Trophoblast cell (in vitro differentiated cells and primary cell): ENCODE data around the gene CCR2.

ENCODE experiments used
- DNase-seq, 2 donors: peaks; one replicate each; pipeline ENCODE4 v3.0.0-alpha.2; 2016
- H2AFZ ChIP-seq: 2 replicates; pipeline ENCODE4 v1.6.1; 2013; ENCODE audit warnings: low read length, moderate library complexity, mild to moderate bottlenecking; ENCODE audit not compliant: insufficient read depth, poor library complexity
- H2AK5ac ChIP-seq: 2 replicates; pipeline ENCODE4 v1.6.1; 2013; ENCODE audit warnings: mild to moderate bottlenecking, low read length
- H2BK120ac ChIP-seq: 2 replicates; pipeline ENCODE4 v1.6.1; 2013; ENCODE audit warnings: low read length, mild to moderate bottlenecking, moderate library complexity; ENCODE audit not compliant: insufficient read depth, poor library complexity
- H2BK12ac ChIP-seq: 2 replicates; pipeline ENCODE4 v1.6.1; 2013; ENCODE audit warnings: mild to moderate bottlenecking, low read length, moderate library complexity
- H2BK5ac ChIP-seq: 2 replicates; pipeline ENCODE4 v1.6.1; 2013; ENCODE audit warnings: low read length, low read depth, moderate library complexity, mild to moderate bottlenecking; ENCODE audit not compliant: poor library complexity
- H3K14ac ChIP-seq: 2 replicates; pipeline ENCODE4 v1.6.1; 2013; ENCODE audit warnings: mild to moderate bottlenecking, low read length
- H3K18ac ChIP-seq: 2 replicates; pipeline ENCODE4 v1.6.1; 2013; ENCODE audit warnings: mild to moderate bottlenecking, low read length
- H3K23ac ChIP-seq: 2 replicates; pipeline ENCODE4 v1.6.1; 2013; ENCODE audit warnings: low read length
- H3K27ac ChIP-seq: 2 replicates; pipeline ENCODE4 v1.5.1; 2013; ENCODE audit warnings: low read depth, mild to moderate bottlenecking, inconsistent platforms, low read length, moderate library complexity
- H3K27me3 ChIP-seq: 2 replicates; pipeline ENCODE4 v1.6.1; 2013; ENCODE audit warnings: inconsistent platforms, mild to moderate bottlenecking, low read length, moderate library complexity; ENCODE audit not compliant: insufficient read depth
- H3K36me3 ChIP-seq, 2 experiments: 1 replicate in 1 of 2; 2 replicates in 1 of 2; pipeline ENCODE4 v1.6.1; 2013; ENCODE audit warnings: low read length in 2 of 2, mild to moderate bottlenecking in 2 of 2, moderate library complexity in 1 of 2; ENCODE audit not compliant: insufficient read depth in 2 of 2, control insufficient read depth in 1 of 2
- H3K4ac ChIP-seq: 2 replicates; pipeline ENCODE4 v1.6.1; 2013; ENCODE audit warnings: low read depth, mild to moderate bottlenecking, low read length, moderate library complexity
- H3K4me1 ChIP-seq, 2 experiments: 1 replicate in 1 of 2; 2 replicates in 1 of 2; pipeline ENCODE4 v1.6.1; 2013; ENCODE audit warnings: low read length in 2 of 2, mild to moderate bottlenecking in 2 of 2, moderate library complexity in 1 of 2; ENCODE audit not compliant: insufficient read depth in 2 of 2, control insufficient read depth in 1 of 2
- H3K4me2 ChIP-seq: 2 replicates; pipeline ENCODE4 v1.6.1; 2013; ENCODE audit warnings: inconsistent platforms, mild to moderate bottlenecking, low read length, moderate library complexity
- H3K4me3 ChIP-seq: 2 replicates; pipeline ENCODE4 v1.5.1; 2013; ENCODE audit warnings: mild to moderate bottlenecking, low read depth, low read length, inconsistent platforms
- H3K79me1 ChIP-seq: one replicate; pipeline ENCODE4 v1.6.1; 2013; ENCODE audit warnings: low read length
- H3K79me2 ChIP-seq: 2 replicates; pipeline ENCODE4 v1.6.1; 2013; ENCODE audit warnings: low read length, mild to moderate bottlenecking; ENCODE audit not compliant: control insufficient read depth, insufficient read depth, poor library complexity
- H3K9ac ChIP-seq: 2 replicates; pipeline ENCODE4 v1.6.1; 2013; ENCODE audit warnings: mild to moderate bottlenecking, low read length
- H3K9me3 ChIP-seq: 2 replicates; pipeline ENCODE4 v1.6.1; 2013; ENCODE audit warnings: low read depth, mild to moderate bottlenecking, control low read depth, inconsistent platforms, low read length; ENCODE audit not compliant: insufficient read depth
- H4K12ac ChIP-seq: 2 replicates; pipeline ENCODE4 v1.6.1; 2013; ENCODE audit warnings: low read depth, mild to moderate bottlenecking, low read length, moderate library complexity
- H4K8ac ChIP-seq: 2 replicates; pipeline ENCODE4 v1.6.1; 2013; ENCODE audit warnings: low read depth, mild to moderate bottlenecking, low read length, moderate library complexity
- H4K91ac ChIP-seq: one replicate; pipeline ENCODE4 v1.6.1; 2013; ENCODE audit warnings: low read depth, mild to moderate bottlenecking, low read length, moderate library complexity
- WGBS: extraction: QIAGEN DNeasy Blood & Tissue Kit; methylation state at CpG from one replicate; pipeline ENCODE4 v1.1.7; 2013; ENCODE audit warnings: missing lambda C conversion rate; ENCODE audit not compliant: insufficient read length, insufficient coverage; ENCODE audit errors: extremely low coverage; 5-methylcytosine and 5-hydroxymethylcytosine counted together

Gene CCR2

GRCh38 chr3:46407970-46408369, 54.1 kb downstream of the CCR2 start:
- no peak overlapping the region for H4K91ac ChIP-seq
- no peak overlapping the region for H2BK5ac ChIP-seq
- no peak overlapping the region for H4K12ac ChIP-seq
- no peak overlapping the region for H3K18ac ChIP-seq
- no peak for DNase-seq
- H4K8ac ChIP-seq = no peak overlapping the region
- no peak overlapping the region for H3K9ac ChIP-seq
- H3K4me2 ChIP-seq = no peak overlapping the region
- H2AK5ac ChIP-seq = no peak overlapping the region
- H3K14ac ChIP-seq = no peak overlapping the region
- no peak overlapping the region for H2BK12ac ChIP-seq
- no CpG with 5 or more reads among the region's 7 CpGs for WGBS
- H3K79me1 ChIP-seq = no peaks in the 10 kb centered on the region
- no peak overlapping the region for H3K23ac ChIP-seq
- no peaks in the 10 kb centered on the region for H3K36me3 ChIP-seq
- H3K9me3 ChIP-seq = no peaks in the 10 kb centered on the region
- no peak overlapping the region for H2BK120ac ChIP-seq
- no peak overlapping the region for H3K27ac ChIP-seq
- H3K27me3 ChIP-seq = no peaks in the 10 kb centered on the region
- peaks cover 0 to 2% of the 10 kb centered on the region in 2 experiments for H3K4me1 ChIP-seq
- no peak overlapping the region for H3K4ac ChIP-seq
- H2AFZ ChIP-seq = no peak overlapping the region
- no peak overlapping the region for H3K4me3 ChIP-seq
- H3K79me2 ChIP-seq = no peaks in the 10 kb centered on the region

GRCh38 chr3:46408853-46409252, 54.9 kb downstream of the CCR2 start:
- no peaks in the 10 kb centered on the region for H3K79me2 ChIP-seq
- H3K4ac ChIP-seq = no peak overlapping the region
- H3K14ac ChIP-seq = no peak overlapping the region
- H3K9ac ChIP-seq = no peak overlapping the region
- H2BK120ac ChIP-seq = no peak overlapping the region
- no peak overlapping the region for H2AK5ac ChIP-seq
- no CpG with 5 or more reads among the region's 7 CpGs for WGBS
- H4K8ac ChIP-seq = no peak overlapping the region
- H2BK5ac ChIP-seq = no peak overlapping the region
- H3K9me3 ChIP-seq = no peaks in the 10 kb centered on the region
- H2BK12ac ChIP-seq = no peak overlapping the region
- no peaks in the 10 kb centered on the region for H3K36me3 ChIP-seq
- H3K4me1 ChIP-seq = peaks cover 0 to 2% of the 10 kb centered on the region in 2 experiments
- no peak overlapping the region for H2AFZ ChIP-seq
- no peak overlapping the region for H4K12ac ChIP-seq
- H3K4me2 ChIP-seq = no peak overlapping the region
- H3K79me1 ChIP-seq = no peaks in the 10 kb centered on the region
- H3K18ac ChIP-seq = no peak overlapping the region
- no peak overlapping the region for H3K23ac ChIP-seq
- no peak overlapping the region for H3K27ac ChIP-seq
- no peak for DNase-seq
- H3K4me3 ChIP-seq = no peak overlapping the region
- no peak overlapping the region for H4K91ac ChIP-seq
- H3K27me3 ChIP-seq = no peaks in the 10 kb centered on the region

- no peak overlapping the region for H4K8ac ChIP-seq
- no peak for DNase-seq
- no peak overlapping the region for H3K4ac ChIP-seq
- no peak overlapping the region for H3K23ac ChIP-seq
- WGBS = no CpG with 5 or more reads among the region's 9 CpGs
- no peak overlapping the region for H3K4me2 ChIP-seq
- H3K36me3 ChIP-seq = no peaks in the 10 kb centered on the region
- no peak overlapping the region for H2BK5ac ChIP-seq
- H3K27me3 ChIP-seq = no peaks in the 10 kb centered on the region
- no peaks in the 10 kb centered on the region for H3K79me1 ChIP-seq
- H2BK120ac ChIP-seq = no peak overlapping the region
- no peak overlapping the region for H3K9ac ChIP-seq
- no peaks in the 10 kb centered on the region for H3K9me3 ChIP-seq
- H2AK5ac ChIP-seq = no peak overlapping the region
- H3K79me2 ChIP-seq = no peaks in the 10 kb centered on the region
- no peak overlapping the region for H2AFZ ChIP-seq
- peaks cover 0 to 2% of the 10 kb centered on the region in 2 experiments for H3K4me1 ChIP-seq
- H3K14ac ChIP-seq = no peak overlapping the region
- H3K27ac ChIP-seq = no peak overlapping the region
- H2BK12ac ChIP-seq = no peak overlapping the region
- H4K12ac ChIP-seq = no peak overlapping the region
- no peak overlapping the region for H3K4me3 ChIP-seq
- H3K18ac ChIP-seq = no peak overlapping the region
- no peak overlapping the region for H4K91ac ChIP-seq
These were observed 56.0 kb downstream of the CCR2 start for GRCh38 chr3:46409739-46410489.
